Brain microvascular endothelial cell (primary cell): Measurements from ENCODE around the gene MTUS2.
"Not testable (repeated sequence)": the region's sequence is repeated elsewhere in the genome, so short reads cannot be mapped to it uniquely, and the experiment has no call there.

Experiments
- DNase-seq: peaks from one replicate; pipeline ENCODE4 v3.0.0-alpha.2; 2020
- H3K27ac ChIP-seq: fragments of 250-450 bp; sonication (Bioruptor Pico); 2 replicates; pipeline ENCODE4 v1.5.1; 2020; ENCODE audit warnings: mild to moderate bottlenecking, moderate library complexity
- H3K27me3 ChIP-seq: fragments of 250-450 bp; sonication (Bioruptor Pico); replicated peaks from 2 replicates; pipeline ENCODE4 v1.5.1; 2020; ENCODE audit warnings: mild to moderate bottlenecking
- H3K36me3 ChIP-seq: fragments of 250-450 bp; sonication (Bioruptor Pico); replicated peaks from 2 replicates; pipeline ENCODE4 v1.5.1; 2020; ENCODE audit warnings: mild to moderate bottlenecking
- H3K4me3 ChIP-seq: 2 replicates; pipeline ENCODE4 v1.5.1; 2011; ENCODE audit warnings: low read depth, mild to moderate bottlenecking, control low read depth, low read length, moderate library complexity
- CTCF ChIP-seq: IDR thresholded peaks from 2 replicates; pipeline ENCODE4 v1.5.1; 2011; ENCODE audit warnings: low read depth, mild to moderate bottlenecking, moderate library complexity, low read length, control low read depth, inconsistent platforms; ENCODE audit errors: missing control alignments
- in situ Hi-C: cut with HindIII; loops from 2 replicates; pipeline ENCODE4 v1.10.0; 2017; ENCODE audit warnings: low sequenced_read_pairs, low pct_ligation_motif_present

Gene MTUS2

GRCh38 chr13:29382021-29382420, 561.9 kb downstream of the MTUS2 start:
- DNase-seq = no peak
- in situ Hi-C loops = no loop called here
- no peak for TF ChIP-seq CTCF

GRCh38 chr13:29383476-29383875, 563.3 kb downstream of the MTUS2 start:
- TF ChIP-seq CTCF = no peak
- no peak for DNase-seq
- H3K27ac ChIP-seq = no peak overlapping the region
- no peaks in the 10 kb centered on the region for H3K27me3 ChIP-seq
- H3K4me3 ChIP-seq = no peak overlapping the region
- H3K36me3 ChIP-seq = no peaks in the 10 kb centered on the region
- in situ Hi-C loops = no loop called here

More at GRCh38 chr13:29382021-29382420, 561.9 kb downstream of the MTUS2 start:
- H3K4me3 ChIP-seq = no peak overlapping the region
- H3K27me3 ChIP-seq = no peaks in the 10 kb centered on the region
- H3K27ac ChIP-seq = no peak overlapping the region
- H3K36me3 ChIP-seq = no peaks in the 10 kb centered on the region

- Histone ChIP-seq H3K4me3 (no peak overlapping the region), H3K27me3 (no peaks in the 10 kb centered on the region), H3K36me3 (no peaks in the 10 kb centered on the region), H3K27ac (no peak overlapping the region)
- DNase-seq = no peak
- no peak for TF ChIP-seq CTCF
- in situ Hi-C loops = no loop called here
These were observed 564.3 kb downstream of the MTUS2 start for GRCh38 chr13:29384466-29384865.

GRCh38 chr13:29384871-29385270, 564.7 kb downstream of the MTUS2 start:
- in situ Hi-C loops = no loop called here
- TF ChIP-seq CTCF = no peak
- no peak overlapping the region for H3K27ac ChIP-seq

GRCh38 chr13:29386246-29386645, 566.1 kb downstream of the MTUS2 start:
- in situ Hi-C loops = no loop called here
- DNase-seq = no peak
- TF ChIP-seq CTCF = no peak
- Histone ChIP-seq H3K27ac (no peak overlapping the region), H3K36me3 (no peaks in the 10 kb centered on the region), H3K27me3 (no peaks in the 10 kb centered on the region), H3K4me3 (no peak overlapping the region)

More at GRCh38 chr13:29384871-29385270, 564.7 kb downstream of the MTUS2 start:
- no peaks in the 10 kb centered on the region for H3K36me3 ChIP-seq
- DNase-seq = no peak
- H3K27me3 ChIP-seq = no peaks in the 10 kb centered on the region
- H3K4me3 ChIP-seq = no peak overlapping the region

DNA sequence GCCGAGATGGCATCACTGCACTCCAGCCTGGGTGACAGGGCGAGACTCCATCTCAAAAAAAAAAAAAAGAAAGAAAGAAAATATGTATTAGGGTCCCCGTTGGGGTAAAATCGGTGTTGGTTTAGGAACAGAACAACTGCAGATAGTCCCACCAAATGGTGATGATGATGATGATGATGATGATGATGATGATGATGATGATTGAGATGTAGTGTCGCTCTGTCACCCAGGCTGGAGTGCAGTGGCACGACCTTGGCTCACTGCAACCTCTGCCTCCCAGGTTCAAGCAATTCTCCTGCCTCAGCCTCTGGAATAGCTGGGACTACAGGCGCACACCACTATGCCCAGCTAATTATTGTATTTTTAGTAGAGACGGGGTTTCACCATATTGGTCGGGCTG, 570.5 kb downstream of the MTUS2 start:
- H3K27ac ChIP-seq, H3K36me3 ChIP-seq, in situ Hi-C loops, H3K4me3 ChIP-seq, DNase-seq: not testable (repeated sequence)
- peaks cover 10% of the 10 kb centered on the region for H3K27me3 ChIP-seq
